Gastrocnemius medialis (tissue), 4 donors: ENCODE results near the gene NTRK3. TPM values are rescaled to one million over a fixed set of nuclear protein-coding genes. Genes with fewer than 3 reads are reported as not detected.

ENCODE experiments used
- ATAC-seq, 2 donors: fragments of 150-250 bp; one replicate each; pipeline ENCODE4 v1.9.1; 2016
- DNase-seq, 2 donors: peaks; one replicate each; pipeline ENCODE4 v3.0.0-alpha.2; 2019
- H3K27ac ChIP-seq, 4 donors: fragments of 200-600 bp; sonication (generic); 1 replicate in 1 of 4; 2 replicates in 3 of 4; pipeline ENCODE4 v1.5.1; 2016 to 2018; ENCODE audit warnings: mild to moderate bottlenecking in 2 of 4, moderate library complexity in 1 of 4
- H3K27me3 ChIP-seq, 3 donors: fragments of 200-600 bp; sonication (generic) in 2 of 3; 1 replicate in 1 of 3; 2 replicates in 2 of 3; pipeline versions ENCODE4 v1.5.1 to v1.6.0; 2016 to 2019; ENCODE audit warnings: mild to moderate bottlenecking in 1 of 3, moderate library complexity in 1 of 3
- H3K36me3 ChIP-seq, 2 donors: fragments of 200-600 bp; sonication (generic) in 1 of 2; one replicate each; pipeline ENCODE4 v1.5.1; 2017 to 2018
- H3K4me1 ChIP-seq, 2 donors: fragments of 200-600 bp; sonication (generic) in 1 of 2; one replicate each; pipeline ENCODE4 v1.5.1; 2016 to 2017; ENCODE audit warnings: mild to moderate bottlenecking in 2 of 2
- H3K4me3 ChIP-seq, 4 donors: fragments of 200-600 bp; sonication (generic) in 3 of 4; 1 replicate in 1 of 4; 2 replicates in 3 of 4; pipeline ENCODE4 v1.5.1; 2016 to 2019; ENCODE audit warnings: mild to moderate bottlenecking in 2 of 4
- H3K9me3 ChIP-seq, 3 donors: fragments of 200-600 bp; sonication (generic) in 2 of 3; 1 replicate in 1 of 3; 2 replicates in 2 of 3; pipeline ENCODE4 v1.5.1; 2016 to 2019
- POLR2A ChIP-seq, 2 donors: fragments of 450-650 bp; IDR thresholded peaks; one replicate each; pipeline ENCODE4 v1.6.1; 2017; ENCODE audit warnings: antibody characterized with exemption in 2 of 2, mild to moderate bottlenecking in 2 of 2, moderate library complexity in 2 of 2
- in situ Hi-C, 4 donors: fragments of 200-750 bp; cut with MboI; loops; one replicate each; pipeline versions ENCODE4 v1.15.0 to v1.8.0; 2017; ENCODE audit warnings: low sequenced_read_pairs in 4 of 4
- intact Hi-C: fragments of 100-400 bp; cut with DNase I; formaldehyde crosslinking; loops from one replicate; pipeline ENCODE4 v1.15.1; 2023; ENCODE audit warnings: low total_unique reads
- total RNA-seq, 4 donors: library from RNA; depleted of rRNA; stranded (reverse); fragments of >200 nt; gene quantifications; one replicate each; pipeline versions ENCODE4 v1.1.0 to v1.2.3, GENCODE V29; 2016
- TF ChIP-seq, protein P1 (sequence below), 5 experiments: fragments of 450-650 bp in 3 of 5; fragments of 200-600 bp in 2 of 5; sonication (generic) in 2 of 5; IDR thresholded peaks in 4 of 5; conservative IDR thresholded peaks in 1 of 5; 1 replicate in 4 of 5; 2 replicates in 1 of 5; pipeline ENCODE4 v1.5.1; 2016 to 2019; ENCODE audit warnings: antibody characterized with exemption in 5 of 5, mild to moderate bottlenecking in 3 of 5, moderate library complexity in 3 of 5

NTRK3 gene
- total RNA-seq, 4 donors from 2014 or later: 0.61 to 2.7 (median 0.77) TPM

DNA sequence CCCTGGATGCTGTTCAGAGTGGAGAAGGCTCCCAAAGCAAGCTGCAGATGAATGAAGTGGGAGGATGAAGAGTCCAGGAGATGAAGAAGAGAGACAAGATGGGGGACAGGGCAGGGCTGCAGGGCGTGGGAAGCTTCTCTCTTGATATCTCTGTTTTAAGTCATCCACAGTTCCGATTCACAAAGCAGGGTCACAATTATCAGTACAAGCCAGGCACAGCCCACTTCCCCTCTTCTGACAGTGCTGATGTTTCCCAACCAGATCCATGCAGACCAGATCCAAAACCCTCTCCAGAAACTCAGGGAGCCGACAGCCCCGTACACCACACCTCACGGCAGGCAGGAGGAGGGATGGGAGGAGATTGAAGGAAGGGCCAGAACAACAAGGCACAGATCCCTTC lies 31.1 kb downstream of the NTRK3 start:
- in situ Hi-C loops: loop anchor here in 1 of 4 donors (25.0 kb wide), 2 partner anchors 413 to 563 kb away; no protein-coding TSS in a partner anchor
- ATAC-seq: no peak

GRCh38 chr15:88223084-88223483 lies 33.5 kb downstream of the NTRK3 start:
- intact Hi-C loops (no loop called here), in situ Hi-C loops (no loop called here)
- Histone ChIP-seq H3K4me3 (no peak overlapping the region), H3K9me3 (no peaks in the 10 kb centered on the region), H3K27me3 (peaks cover 0 to 5% (median 0%) of the 10 kb centered on the region in 3 donors), H3K27ac (no peak overlapping the region), H3K4me1 (no peaks in the 10 kb centered on the region), H3K36me3 (no peaks in the 10 kb centered on the region)
- ATAC-seq (no peak), DNase-seq (no peak)
- TF ChIP-seq, protein P1, sequence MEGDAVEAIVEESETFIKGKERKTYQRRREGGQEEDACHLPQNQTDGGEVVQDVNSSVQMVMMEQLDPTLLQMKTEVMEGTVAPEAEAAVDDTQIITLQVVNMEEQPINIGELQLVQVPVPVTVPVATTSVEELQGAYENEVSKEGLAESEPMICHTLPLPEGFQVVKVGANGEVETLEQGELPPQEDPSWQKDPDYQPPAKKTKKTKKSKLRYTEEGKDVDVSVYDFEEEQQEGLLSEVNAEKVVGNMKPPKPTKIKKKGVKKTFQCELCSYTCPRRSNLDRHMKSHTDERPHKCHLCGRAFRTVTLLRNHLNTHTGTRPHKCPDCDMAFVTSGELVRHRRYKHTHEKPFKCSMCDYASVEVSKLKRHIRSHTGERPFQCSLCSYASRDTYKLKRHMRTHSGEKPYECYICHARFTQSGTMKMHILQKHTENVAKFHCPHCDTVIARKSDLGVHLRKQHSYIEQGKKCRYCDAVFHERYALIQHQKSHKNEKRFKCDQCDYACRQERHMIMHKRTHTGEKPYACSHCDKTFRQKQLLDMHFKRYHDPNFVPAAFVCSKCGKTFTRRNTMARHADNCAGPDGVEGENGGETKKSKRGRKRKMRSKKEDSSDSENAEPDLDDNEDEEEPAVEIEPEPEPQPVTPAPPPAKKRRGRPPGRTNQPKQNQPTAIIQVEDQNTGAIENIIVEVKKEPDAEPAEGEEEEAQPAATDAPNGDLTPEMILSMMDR (IDR thresholded peaks at IDR 0.05 in 4 of 5, conservative IDR thresholded peaks at IDR 0.05 in 1 of 5): no peak
- TF ChIP-seq POLR2A (IDR thresholded peaks at IDR 0.05): no peak

More for the DNA sequence above, 31.1 kb downstream of the NTRK3 start:
- TF ChIP-seq, protein P1 (IDR thresholded peaks at IDR 0.05 in 4 of 5, conservative IDR thresholded peaks at IDR 0.05 in 1 of 5): no peak
- TF ChIP-seq POLR2A (IDR thresholded peaks at IDR 0.05): no peak
- no peak overlapping the region for H3K4me3 ChIP-seq
- no peaks in the 10 kb centered on the region for H3K9me3 ChIP-seq
- no peaks in the 10 kb centered on the region for H3K4me1 ChIP-seq
- no peak for DNase-seq
- intact Hi-C loops: no loop called here
- peaks cover 0 to 5% (median 0%) of the 10 kb centered on the region in 3 donors for H3K27me3 ChIP-seq
- H3K27ac ChIP-seq: no peak overlapping the region
- no peaks in the 10 kb centered on the region for H3K36me3 ChIP-seq

DNA sequence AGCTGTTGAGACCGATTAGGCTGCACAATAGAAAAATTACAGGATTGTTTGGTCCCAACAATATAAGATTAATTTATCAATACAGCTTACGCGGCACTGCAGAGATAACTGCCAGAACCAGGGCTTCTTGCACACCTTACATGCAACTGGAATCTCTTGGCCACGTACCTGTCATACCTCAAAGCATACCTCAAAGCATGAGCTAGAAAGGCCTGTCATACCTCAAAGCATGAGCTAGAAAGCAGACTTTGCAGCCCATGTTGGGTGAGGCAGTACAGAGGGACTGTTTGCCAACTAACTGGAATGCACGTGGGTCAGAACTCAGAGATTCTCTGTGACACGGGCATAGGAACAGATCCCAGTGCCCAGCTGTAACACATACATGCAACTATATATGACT lies 34.7 kb downstream of the NTRK3 start:
- in situ Hi-C loops: no loop called here
- DNase-seq: no peak

DNA sequence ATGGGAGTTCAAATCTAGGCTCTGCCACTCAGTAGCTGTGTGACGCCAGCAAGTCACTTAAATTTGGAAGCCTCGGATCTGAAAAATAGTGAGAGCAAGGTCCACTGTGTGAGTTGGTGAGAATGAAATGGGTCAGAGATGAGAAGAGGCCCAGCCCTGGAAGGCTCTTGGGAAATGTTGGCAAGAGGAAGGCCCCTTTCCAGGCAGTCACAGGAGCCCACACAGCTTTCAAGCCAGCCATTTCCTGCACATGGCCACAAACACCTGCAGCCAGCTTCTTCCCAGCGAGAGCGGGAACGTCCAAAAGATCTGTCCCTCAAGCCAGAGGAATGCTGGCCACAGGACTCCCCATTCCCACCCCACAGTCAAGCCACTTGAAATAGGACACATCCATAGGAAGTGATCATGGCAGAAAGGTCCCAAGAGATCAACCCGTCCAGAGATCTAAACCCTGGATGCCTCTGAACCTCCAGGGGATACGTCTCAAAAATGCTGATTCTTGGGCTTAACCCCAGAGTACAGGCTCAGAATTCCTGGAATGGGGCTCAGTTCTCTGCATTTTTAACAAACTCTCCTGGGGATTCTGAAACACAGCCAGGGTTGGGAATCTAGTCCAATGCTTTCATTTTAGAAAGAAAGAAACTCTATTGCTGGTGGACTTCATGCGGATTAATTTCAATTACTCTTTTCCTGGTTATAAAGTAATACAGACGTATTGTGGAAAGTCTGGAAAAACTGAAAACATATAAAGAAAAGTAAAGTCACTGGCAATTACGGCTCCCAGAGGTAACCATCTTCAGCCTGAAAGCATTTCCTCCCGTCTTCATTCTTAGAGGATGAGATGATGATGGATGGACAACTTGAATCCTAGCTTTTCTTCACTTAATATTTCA lies 35.9 kb downstream of the NTRK3 start:
- intact Hi-C loops: no loop called here
- in situ Hi-C loops: no loop called here
- DNase-seq: no peak
- Histone ChIP-seq H3K27ac (no peak overlapping the region), H3K4me1 (no peaks in the 10 kb centered on the region), H3K9me3 (no peaks in the 10 kb centered on the region), H3K4me3 (no peak overlapping the region), H3K36me3 (no peaks in the 10 kb centered on the region), H3K27me3 (peaks cover 0 to 5% (median 0%) of the 10 kb centered on the region in 3 donors)
- no peak for TF ChIP-seq POLR2A (IDR thresholded peaks at IDR 0.05)
- TF ChIP-seq, protein P1 (IDR thresholded peaks at IDR 0.05 in 4 of 5, conservative IDR thresholded peaks at IDR 0.05 in 1 of 5): no peak
- no peak for ATAC-seq

More for the DNA sequence above, 34.7 kb downstream of the NTRK3 start:
- Histone ChIP-seq H3K27me3 (peaks cover 0 to 5% (median 0%) of the 10 kb centered on the region in 3 donors), H3K27ac (no peak overlapping the region), H3K9me3 (no peaks in the 10 kb centered on the region), H3K36me3 (no peaks in the 10 kb centered on the region), H3K4me3 (no peak overlapping the region), H3K4me1 (no peaks in the 10 kb centered on the region)
- TF ChIP-seq, protein P1 (IDR thresholded peaks at IDR 0.05 in 4 of 5, conservative IDR thresholded peaks at IDR 0.05 in 1 of 5): no peak
- no peak for TF ChIP-seq POLR2A (IDR thresholded peaks at IDR 0.05)
- no peak for ATAC-seq
- intact Hi-C loops: no loop called here
